HCT116 (cell line): ENCODE results near the gene PHF10.

Source experiments
- CEBPB ChIP-seq: IDR thresholded peaks from 2 replicates; pipeline ENCODE4 v1.6.1; 2012; ENCODE audit warnings: low read depth
- CTCF ChIP-seq, 3 experiments: fragments of 200-600 bp in 1 of 3; sonication (generic) in 1 of 3; IDR thresholded peaks in 2 of 3; conservative IDR thresholded peaks in 1 of 3; 2 replicates each; pipeline ENCODE4 v1.5.1; 2012 to 2017; ENCODE audit warnings: low read depth in 2 of 3, low read length in 2 of 3, antibody characterized with exemption in 1 of 3, borderline replicate concordance in 1 of 3, control low read depth in 1 of 3, mild to moderate bottlenecking in 1 of 3, mixed read lengths in 1 of 3, mixed run types in 1 of 3, moderate library complexity in 1 of 3; ENCODE audit not compliant: insufficient read depth in 1 of 3
- MAX ChIP-seq: IDR thresholded peaks from 2 replicates; pipeline ENCODE4 v1.6.1; 2012
- POLR2A ChIP-seq: IDR thresholded peaks from 2 replicates; pipeline ENCODE4 v1.7.0; 2011; ENCODE audit warnings: borderline replicate concordance; ENCODE audit not compliant: insufficient read depth, insufficient read length; ENCODE audit errors: extremely low read depth
- SRF ChIP-seq: IDR thresholded peaks from 2 replicates; pipeline ENCODE4 v1.6.1; 2012; ENCODE audit warnings: low read depth
- ZNF274 ChIP-seq: fragments of 200-500 bp; sonication (Bioruptor generic); IDR thresholded peaks from 2 replicates; pipeline ENCODE4 v1.6.1; 2014; ENCODE audit warnings: mild to moderate bottlenecking, low read depth, low read length, inconsistent platforms

- TF ChIP-seq CEBPB (no peak), SRF (no peak), POLR2A (no peak), MAX (no peak), CTCF (IDR thresholded peaks at IDR 0.05 in 2 of 3, conservative IDR thresholded peaks at IDR 0.05 in 1 of 3; ENCODE audit: borderline replicate concordance in 1 of 3, insufficient read depth in 1 of 3, low read depth in 2 of 3, low read length in 2 of 3) (no peak), ZNF274 (no peak)
Measured at GRCh38 chr6:169709293-169709692, 15.0 kb downstream of the PHF10 start.
